Right lobe of liver (tissue), 6 donors: Measurements from ENCODE around the gene TGFBI. TPM values are rescaled to one million over a fixed set of nuclear protein-coding genes. Genes with fewer than 3 reads are reported as not detected.

Experiments
- ATAC-seq, 4 donors: fragments of 200-7000 bp; cut with Tn5 transposase; one replicate each; pipeline ENCODE4 v1.9.1; 2020; ENCODE audit warnings: mild to moderate bottlenecking in 4 of 4, moderate library complexity in 4 of 4
- DNase-seq, 3 donors: peaks; one replicate each; pipeline ENCODE4 v3.0.0-alpha.2; 2020
- H3K27ac ChIP-seq, 3 donors: fragments of 200-600 bp; one replicate each; pipeline ENCODE4 v1.8.0; 2022
- H3K27me3 ChIP-seq, 2 donors: fragments of 200-600 bp; one replicate each; pipeline ENCODE4 v1.8.0; 2022
- H3K36me3 ChIP-seq, 4 donors: fragments of 200-600 bp; sonication (generic) in 1 of 4; one replicate each; pipeline versions ENCODE4 v1.5.1 to v1.8.0; 2017 to 2022; ENCODE audit warnings: control low read depth in 1 of 4
- H3K4me1 ChIP-seq, 4 donors: fragments of 200-600 bp; sonication (generic) in 1 of 4; one replicate each; pipeline versions ENCODE4 v1.5.1 to v1.8.0; 2017 to 2022; ENCODE audit warnings: control low read depth in 1 of 4
- H3K4me3 ChIP-seq, 3 donors: fragments of 200-600 bp; one replicate each; pipeline ENCODE4 v1.8.0; 2022
- H3K9me3 ChIP-seq, 4 donors: fragments of 200-600 bp; sonication (generic) in 1 of 4; one replicate each; pipeline versions ENCODE4 v1.5.1 to v1.8.0; 2017 to 2022; ENCODE audit warnings: control low read depth in 1 of 4
- POLR2A ChIP-seq: fragments of 450-650 bp; IDR thresholded peaks from one replicate; pipeline ENCODE4 v1.6.1; 2017; ENCODE audit warnings: antibody characterized with exemption, mild to moderate bottlenecking
- WGBS: methylation state at CpG from one replicate; pipeline ENCODE4 v1.1.6; 2018; ENCODE audit warnings: low coverage, low lambda C conversion rate; ENCODE audit not compliant: insufficient coverage; ENCODE audit errors: missing lambda C conversion rate; 5-methylcytosine and 5-hydroxymethylcytosine counted together
- intact Hi-C, 2 donors: fragments of 100-400 bp; cut with DNase I; formaldehyde crosslinking; loops; one replicate each; pipeline versions ENCODE4 v1.11.2 to v1.14.1; 2022
- total RNA-seq, 6 experiments: library from RNA; depleted of rRNA in 2 of 6; stranded (reverse); fragments of >200 nt in 2 of 6; fragmentation: NEBNext Ultra II Directional in 3 of 6; extraction: Animal tissue kit (Norgen Biotek cat#: 25700) in 3 of 6; gene quantifications; one replicate each; pipeline versions ENCODE4 v1.1.0 to v1.2.4, GENCODE V29; 2016 to 2023
- TF ChIP-seq, protein P1 (sequence below), 4 donors: fragments of 200-600 bp in 3 of 4; fragments of 450-650 bp in 1 of 4; IDR thresholded peaks; one replicate each; pipeline versions ENCODE4 v1.5.1 to v1.8.0; 2016 to 2022; ENCODE audit warnings: antibody characterized with exemption in 4 of 4, mild to moderate bottlenecking in 2 of 4
- donor health status: DM: no; HTN: yes; CAD: no.
- donor health status: DM: no; HTN: no; CAD: no.
- donor health status: DM: no; HTN: no; CAD: no.
- donor health status: DM: no; HTN: yes; CAD: no.
- donor health status: DM: no; HTN: yes; CAD: no.

TGFBI gene
- total RNA-seq, 6 experiments from 2014 or later: 30.7 to 143 (median 87.2) TPM

DNA sequence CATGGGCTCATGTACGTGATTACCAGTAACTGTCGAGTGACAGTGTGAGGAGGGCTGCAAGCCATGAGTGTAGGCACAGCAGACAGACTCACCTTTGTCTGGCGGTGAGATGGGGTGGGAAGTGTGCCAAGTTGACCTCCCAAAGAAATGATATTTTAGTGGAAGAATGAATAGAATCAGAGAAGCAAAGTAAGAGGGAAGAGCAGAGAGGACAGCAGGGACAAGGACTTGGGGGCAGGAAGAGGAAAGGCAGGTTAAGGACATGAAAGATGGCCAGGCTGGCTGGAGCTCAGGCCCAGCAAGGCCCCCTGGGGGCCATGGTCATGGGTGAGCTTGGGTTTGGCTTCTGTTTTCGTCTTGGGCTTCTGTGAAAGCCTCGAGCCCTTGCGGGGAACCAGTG, 20.2 kb downstream of the TGFBI start:
- Histone ChIP-seq H3K4me3 (no peak overlapping the region), H3K9me3 (no peaks in the 10 kb centered on the region), H3K4me1 (peaks cover 0 to 21% (median 8%) of the 10 kb centered on the region in 4 donors), H3K27me3 (no peaks in the 10 kb centered on the region), H3K36me3 (no peaks in the 10 kb centered on the region), H3K27ac (no peak overlapping the region)
- ATAC-seq: no peak
- 77% methylated on average over 3 of the region's 6 CpGs for WGBS
- intact Hi-C loops: no loop called here
- no peak for DNase-seq
- no peak for TF ChIP-seq POLR2A
- TF ChIP-seq, protein P1, sequence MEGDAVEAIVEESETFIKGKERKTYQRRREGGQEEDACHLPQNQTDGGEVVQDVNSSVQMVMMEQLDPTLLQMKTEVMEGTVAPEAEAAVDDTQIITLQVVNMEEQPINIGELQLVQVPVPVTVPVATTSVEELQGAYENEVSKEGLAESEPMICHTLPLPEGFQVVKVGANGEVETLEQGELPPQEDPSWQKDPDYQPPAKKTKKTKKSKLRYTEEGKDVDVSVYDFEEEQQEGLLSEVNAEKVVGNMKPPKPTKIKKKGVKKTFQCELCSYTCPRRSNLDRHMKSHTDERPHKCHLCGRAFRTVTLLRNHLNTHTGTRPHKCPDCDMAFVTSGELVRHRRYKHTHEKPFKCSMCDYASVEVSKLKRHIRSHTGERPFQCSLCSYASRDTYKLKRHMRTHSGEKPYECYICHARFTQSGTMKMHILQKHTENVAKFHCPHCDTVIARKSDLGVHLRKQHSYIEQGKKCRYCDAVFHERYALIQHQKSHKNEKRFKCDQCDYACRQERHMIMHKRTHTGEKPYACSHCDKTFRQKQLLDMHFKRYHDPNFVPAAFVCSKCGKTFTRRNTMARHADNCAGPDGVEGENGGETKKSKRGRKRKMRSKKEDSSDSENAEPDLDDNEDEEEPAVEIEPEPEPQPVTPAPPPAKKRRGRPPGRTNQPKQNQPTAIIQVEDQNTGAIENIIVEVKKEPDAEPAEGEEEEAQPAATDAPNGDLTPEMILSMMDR (IDR thresholded peaks at IDR 0.05): no peak

- Histone ChIP-seq H3K27ac (peak overlapping the region in 1 of 3 donors; percentile 100), H3K36me3 (no peaks in the 10 kb centered on the region), H3K4me1 (peaks cover 0 to 28% (median 11%) of the 10 kb centered on the region in 4 donors), H3K4me3 (no peak overlapping the region), H3K27me3 (no peaks in the 10 kb centered on the region), H3K9me3 (no peaks in the 10 kb centered on the region)
- ATAC-seq (no peak), DNase-seq (no peak)
- WGBS: 76% methylated on average over 7 of the region's 12 CpGs
- TF ChIP-seq, protein P1 (IDR thresholded peaks at IDR 0.05): no peak
- TF ChIP-seq POLR2A: no peak
- intact Hi-C loops: loop anchor here in 1 of 2 donors (10.0 kb wide), 1 partner anchor 77 kb away; no protein-coding TSS in a partner anchor
These were observed 22.9 kb downstream of the TGFBI start for GRCh38 chr5:136051486-136052220.

DNA sequence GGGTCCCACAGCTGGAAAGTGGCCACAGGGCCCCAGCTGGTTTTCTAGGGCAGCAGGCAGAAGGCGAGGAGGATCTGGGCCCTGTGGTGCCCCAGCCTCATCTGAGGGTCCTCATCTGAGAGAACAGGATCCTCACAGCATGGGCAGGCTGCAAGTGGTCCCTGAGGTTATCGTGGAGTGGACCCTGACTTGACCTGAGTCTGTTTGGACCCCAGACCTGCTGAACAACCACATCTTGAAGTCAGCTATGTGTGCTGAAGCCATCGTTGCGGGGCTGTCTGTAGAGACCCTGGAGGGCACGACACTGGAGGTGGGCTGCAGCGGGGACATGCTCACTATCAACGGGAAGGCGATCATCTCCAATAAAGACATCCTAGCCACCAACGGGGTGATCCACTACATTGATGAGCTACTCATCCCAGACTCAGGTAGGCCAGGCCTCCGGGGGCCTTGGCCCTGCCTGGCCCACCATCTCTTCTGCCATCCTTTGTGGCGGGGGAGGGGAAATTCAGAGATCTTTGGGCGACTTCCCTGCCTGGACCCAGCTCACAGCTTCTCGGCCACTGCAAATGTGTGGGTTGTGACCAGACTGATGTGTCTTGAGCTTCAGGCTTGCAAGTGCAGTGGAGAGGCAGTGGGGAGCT, 24.0 kb downstream of the TGFBI start:
- Histone ChIP-seq H3K4me1 (peaks cover 0 to 33% (median 13%) of the 10 kb centered on the region in 4 donors), H3K4me3 (no peak overlapping the region), H3K9me3 (no peaks in the 10 kb centered on the region), H3K27ac (peak overlapping the region; percentile 85 to 100 (median 95)), H3K27me3 (no peaks in the 10 kb centered on the region), H3K36me3 (no peaks in the 10 kb centered on the region)
- DNase-seq: no peak
- intact Hi-C loops: loop anchor here in 1 of 2 donors (10.0 kb wide), 1 partner anchor 78 kb away; no protein-coding TSS in a partner anchor
- TF ChIP-seq, protein P1 (IDR thresholded peaks at IDR 0.05): no peak
- no peak for TF ChIP-seq POLR2A
- no peak for ATAC-seq
- no CpG with 5 or more reads among the region's 13 CpGs for WGBS

DNA sequence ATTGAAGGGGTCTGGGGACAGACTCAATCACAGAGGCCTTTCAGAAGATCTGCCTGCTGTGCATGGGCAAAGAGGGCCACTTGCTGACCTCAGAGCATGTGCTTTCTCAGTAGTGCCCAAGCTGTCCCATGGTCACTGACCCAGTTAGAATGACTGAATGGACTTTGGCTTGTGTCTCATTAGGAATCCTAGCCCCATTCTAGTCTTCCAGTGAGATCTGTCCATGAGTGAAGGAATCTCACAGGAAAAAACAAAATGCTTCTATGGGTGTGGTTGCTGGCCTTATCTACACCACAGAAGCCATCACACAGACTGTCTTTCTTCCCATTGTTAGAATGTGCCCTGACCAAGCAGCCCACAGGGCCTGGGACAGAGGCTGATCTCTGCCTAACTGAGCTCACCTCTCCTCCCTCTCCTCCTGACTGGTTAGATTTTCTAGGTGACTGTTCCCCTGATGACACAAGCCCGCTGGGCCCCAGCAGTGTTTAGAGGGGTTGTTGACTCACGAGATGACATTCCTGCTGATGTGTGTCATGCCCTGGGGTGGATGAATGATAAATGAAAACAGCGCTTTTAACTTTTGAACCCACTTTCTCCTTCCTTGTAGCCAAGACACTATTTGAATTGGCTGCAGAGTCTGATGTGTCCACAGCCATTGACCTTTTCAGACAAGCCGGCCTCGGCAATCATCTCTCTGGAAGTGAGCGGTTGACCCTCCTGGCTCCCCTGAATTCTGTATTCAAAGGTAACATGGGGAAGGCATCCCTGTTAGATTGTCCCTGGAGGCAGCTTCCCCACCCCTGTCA, 24.8 kb downstream of the TGFBI start:
- H3K27me3 ChIP-seq: no peaks in the 10 kb centered on the region
- WGBS: 17% methylated on average over 5 of the region's 6 CpGs
- no peaks in the 10 kb centered on the region for H3K36me3 ChIP-seq
- H3K27ac ChIP-seq: peak overlapping the region; percentile 85 to 100 (median 95)
- no peaks in the 10 kb centered on the region for H3K9me3 ChIP-seq
- no peak overlapping the region for H3K4me3 ChIP-seq
- peak; percentile 79 to 90 (median 85) for ATAC-seq
- intact Hi-C loops: loop anchor here in 1 of 2 donors (10.0 kb wide), 1 partner anchor 79 kb away; no protein-coding TSS in a partner anchor
- peak; percentile 76 to 90 (median 89) for DNase-seq
- peak; percentile 67 for TF ChIP-seq POLR2A
- TF ChIP-seq, protein P1 (IDR thresholded peaks at IDR 0.05): no peak
- peaks cover 0 to 40% (median 16%) of the 10 kb centered on the region in 4 donors for H3K4me1 ChIP-seq
